HUES64 (cell line): Measurements from ENCODE around the gene CLDN22.

Experiments used
- H3K27ac ChIP-seq: 2 replicates; pipeline ENCODE4 v1.7.0; 2013; ENCODE audit warnings: low read depth, low read length, inconsistent platforms
- H3K27me3 ChIP-seq: 2 replicates; pipeline ENCODE4 v1.6.1; 2013; ENCODE audit warnings: mild to moderate bottlenecking, low read length; ENCODE audit not compliant: insufficient read depth
- H3K36me3 ChIP-seq: 2 replicates; pipeline ENCODE4 v1.6.1; 2013; ENCODE audit warnings: mild to moderate bottlenecking, low read length; ENCODE audit not compliant: insufficient read depth
- H3K4me1 ChIP-seq: 2 replicates; pipeline ENCODE4 v1.6.1; 2013; ENCODE audit warnings: mild to moderate bottlenecking, low read length, moderate library complexity; ENCODE audit not compliant: insufficient read depth
- H3K4me3 ChIP-seq: 2 replicates; pipeline ENCODE4 v1.5.1; 2013; ENCODE audit warnings: mild to moderate bottlenecking, low read length, moderate library complexity
- H3K9ac ChIP-seq: 2 replicates; pipeline ENCODE4 v1.6.1; 2013; ENCODE audit warnings: mild to moderate bottlenecking, low read depth, low read length
- H3K9me3 ChIP-seq: 2 replicates; pipeline ENCODE4 v1.6.1; 2013; ENCODE audit warnings: low read depth, low read length; ENCODE audit not compliant: insufficient read depth
- WGBS: fragments of 150-250, 120-280 bp; methylation state at CpG from one replicate; pipeline ENCODE4 v1.1.7; 2013; ENCODE audit warnings: missing lambda C conversion rate; 5-methylcytosine and 5-hydroxymethylcytosine counted together

Gene CLDN22

GRCh38 chr4:183297675-183298074 lies 22.4 kb downstream of the CLDN22 start:
- H3K27me3 ChIP-seq, result no peaks in the 10 kb centered on the region
- H3K36me3 ChIP-seq, result peaks cover 79% of the 10 kb centered on the region
- H3K4me1 ChIP-seq, result no peaks in the 10 kb centered on the region
- WGBS, result 90% methylated on average over 3 of the region's 3 CpGs
- no peak overlapping the region for H3K9ac ChIP-seq
- no peak overlapping the region for H3K4me3 ChIP-seq
- H3K27ac ChIP-seq, result no peak overlapping the region
- H3K9me3 ChIP-seq, result no peaks in the 10 kb centered on the region

DNA sequence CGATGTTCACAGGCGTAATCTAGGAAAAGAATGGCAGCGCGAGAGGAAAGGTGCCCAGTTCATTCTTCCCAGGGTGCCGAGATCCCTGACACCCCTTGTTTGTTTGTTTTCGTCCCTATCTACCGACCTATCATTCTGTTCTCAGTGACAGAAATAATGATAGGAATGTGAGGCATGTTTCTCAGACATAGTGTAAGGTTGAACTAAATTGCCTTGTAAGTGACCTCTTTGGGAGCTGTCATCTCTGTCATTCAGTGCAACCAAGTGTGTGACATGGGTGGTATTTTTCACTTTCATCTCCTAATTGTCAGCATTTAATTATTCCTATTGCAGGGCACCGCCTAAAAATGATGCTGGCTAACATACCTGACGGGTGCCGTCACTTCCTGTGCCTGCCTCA lies 24.4 kb downstream of the CLDN22 start:
- Histone ChIP-seq H3K27ac (no peak overlapping the region; the same call in 1 of the 2 replicates), H3K27me3 (no peaks in the 10 kb centered on the region), H3K4me1 (no peaks in the 10 kb centered on the region), H3K36me3 (peaks cover 83% of the 10 kb centered on the region), H3K9ac (no peak overlapping the region), H3K9me3 (no peaks in the 10 kb centered on the region), H3K4me3 (no peak overlapping the region)
- WGBS, result 94% methylated on average over 10 of the region's 10 CpGs

DNA sequence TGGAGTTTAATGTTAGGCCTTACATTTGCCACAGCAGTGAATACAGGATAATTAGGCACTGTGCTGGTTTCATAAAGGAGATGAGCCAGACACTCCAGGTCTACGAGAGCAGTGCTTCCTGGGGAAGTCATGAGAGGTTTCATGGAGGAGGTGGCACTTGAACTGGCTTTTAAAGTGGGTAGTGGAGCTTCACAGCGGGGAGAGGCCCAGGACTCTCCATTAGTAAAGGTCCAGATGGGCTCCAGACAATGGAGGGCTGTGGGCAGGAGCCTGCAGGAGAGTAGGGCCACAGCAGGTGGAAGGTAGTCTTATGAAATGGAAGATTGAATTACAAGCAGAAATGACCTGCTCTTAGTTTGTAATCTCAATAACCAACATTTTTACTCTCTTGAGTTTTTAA lies 29.0 kb downstream of the CLDN22 start:
- 90% methylated on average over 2 of the region's 2 CpGs for WGBS
- no peaks in the 10 kb centered on the region for H3K9me3 ChIP-seq
- H3K27ac ChIP-seq, result no peak overlapping the region
- H3K36me3 ChIP-seq, result peaks cover 98% of the 10 kb centered on the region
- no peak overlapping the region for H3K9ac ChIP-seq
- no peaks in the 10 kb centered on the region for H3K4me1 ChIP-seq
- H3K4me3 ChIP-seq, result no peak overlapping the region
- no peaks in the 10 kb centered on the region for H3K27me3 ChIP-seq

GRCh38 chr4:183289688-183290087 lies 30.4 kb downstream of the CLDN22 start:
- Histone ChIP-seq H3K4me1 (no peaks in the 10 kb centered on the region), H3K9me3 (no peaks in the 10 kb centered on the region), H3K27me3 (no peaks in the 10 kb centered on the region), H3K27ac (no peak overlapping the region), H3K36me3 (peaks cover 98% of the 10 kb centered on the region), H3K9ac (no peak overlapping the region), H3K4me3 (no peak overlapping the region)
- over 99% methylated on average over 3 of the region's 5 CpGs for WGBS

- no peaks in the 10 kb centered on the region for H3K4me1 ChIP-seq
Observed at GRCh38 chr4:183288955-183289354, 31.1 kb downstream of the CLDN22 start.

GRCh38 chr4:183287677-183288076 lies 32.4 kb downstream of the CLDN22 start:
- 95% methylated on average over 6 of the region's 6 CpGs for WGBS

More at GRCh38 chr4:183288955-183289354, 31.1 kb downstream of the CLDN22 start:
- Histone ChIP-seq H3K9me3 (no peaks in the 10 kb centered on the region), H3K9ac (no peak overlapping the region), H3K27me3 (no peaks in the 10 kb centered on the region), H3K4me3 (no peak overlapping the region), H3K36me3 (peaks cover 98% of the 10 kb centered on the region), H3K27ac (no peak overlapping the region)
- 97% methylated on average over 2 of the region's 2 CpGs for WGBS

DNA sequence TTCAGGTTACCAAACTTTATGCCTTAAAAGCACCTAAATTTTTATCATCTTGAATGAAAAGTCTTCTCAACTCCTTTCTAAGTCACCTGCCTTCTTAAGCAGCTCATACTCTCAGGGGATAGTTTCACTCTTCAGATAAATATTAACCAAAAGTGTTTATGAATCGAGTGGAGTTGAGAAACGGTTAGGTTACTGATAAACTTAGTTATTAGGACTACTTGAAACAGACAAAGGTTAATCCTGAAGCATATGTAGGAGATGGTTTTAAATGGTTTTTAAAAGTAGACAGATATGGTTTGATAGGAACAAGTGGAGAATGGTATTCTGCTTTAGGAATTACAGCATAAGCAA lies 32.8 kb downstream of the CLDN22 start:
- no peak overlapping the region for H3K4me3 ChIP-seq
- no peaks in the 10 kb centered on the region for H3K4me1 ChIP-seq
- H3K27ac ChIP-seq, result no peak overlapping the region
- H3K9me3 ChIP-seq, result no peaks in the 10 kb centered on the region
- H3K9ac ChIP-seq, result no peak overlapping the region
- H3K36me3 ChIP-seq, result peaks cover 100% of the 10 kb centered on the region
- H3K27me3 ChIP-seq, result no peaks in the 10 kb centered on the region
- 98% methylated on average over 2 of the region's 2 CpGs for WGBS

More at GRCh38 chr4:183287677-183288076, 32.4 kb downstream of the CLDN22 start:
- Histone ChIP-seq H3K4me1 (no peaks in the 10 kb centered on the region), H3K9me3 (no peaks in the 10 kb centered on the region), H3K27ac (no peak overlapping the region), H3K9ac (no peak overlapping the region), H3K27me3 (no peaks in the 10 kb centered on the region), H3K36me3 (peaks cover 100% of the 10 kb centered on the region), H3K4me3 (no peak overlapping the region)

- Histone ChIP-seq H3K36me3 (peaks cover 100% of the 10 kb centered on the region), H3K9ac (no peak overlapping the region), H3K9me3 (no peaks in the 10 kb centered on the region), H3K4me1 (no peaks in the 10 kb centered on the region), H3K4me3 (no peak overlapping the region), H3K27me3 (no peaks in the 10 kb centered on the region), H3K27ac (no peak overlapping the region)
- WGBS, result 95% methylated on average over 11 of the region's 11 CpGs
Observed at GRCh38 chr4:183286590-183287308, 33.3 kb downstream of the CLDN22 start.

- Histone ChIP-seq H3K27me3 (no peaks in the 10 kb centered on the region), H3K36me3 (peaks cover 100% of the 10 kb centered on the region), H3K9me3 (no peaks in the 10 kb centered on the region), H3K27ac (no peak overlapping the region), H3K4me3 (no peak overlapping the region), H3K4me1 (no peaks in the 10 kb centered on the region), H3K9ac (no peak overlapping the region)
- WGBS, result 97% methylated on average over 7 of the region's 7 CpGs
Observed at GRCh38 chr4:183285886-183286285, 34.2 kb downstream of the CLDN22 start.

GRCh38 chr4:183284965-183285364 lies 35.1 kb downstream of the CLDN22 start:
- no peaks in the 10 kb centered on the region for H3K4me1 ChIP-seq

DNA sequence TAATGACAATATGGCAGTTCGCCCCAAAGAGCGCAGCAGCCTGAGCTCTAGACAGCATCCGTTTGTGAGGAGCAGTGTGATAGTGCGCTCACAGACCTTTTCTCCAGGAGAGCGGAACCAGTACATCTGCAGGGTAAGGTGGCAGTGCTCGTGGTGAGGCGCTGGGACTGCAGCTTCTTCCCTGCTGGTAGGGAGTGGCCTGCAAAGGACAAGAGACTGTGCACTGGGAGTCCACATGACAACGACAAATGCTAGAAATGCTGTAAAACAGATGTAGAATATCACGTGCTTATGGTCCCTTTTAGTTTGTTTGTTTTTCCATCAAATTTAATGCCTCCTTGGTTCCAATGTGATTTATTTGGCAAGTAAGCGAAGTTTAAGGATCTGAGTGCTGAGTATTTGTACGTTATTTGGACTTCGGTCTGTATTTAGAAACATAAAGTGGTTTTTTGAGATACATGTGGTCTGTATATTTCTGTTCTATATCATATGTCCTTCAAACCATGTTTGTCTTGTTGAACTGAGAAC lies 35.8 kb downstream of the CLDN22 start:
- H3K36me3 ChIP-seq, result peaks cover 96% of the 10 kb centered on the region
- 96% methylated on average over 12 of the region's 12 CpGs for WGBS
- no peak overlapping the region for H3K27ac ChIP-seq
- no peaks in the 10 kb centered on the region for H3K9me3 ChIP-seq
- H3K9ac ChIP-seq, result no peak overlapping the region
- no peak overlapping the region for H3K4me3 ChIP-seq
- no peaks in the 10 kb centered on the region for H3K4me1 ChIP-seq
- H3K27me3 ChIP-seq, result no peaks in the 10 kb centered on the region

More at GRCh38 chr4:183284965-183285364, 35.1 kb downstream of the CLDN22 start:
- H3K27ac ChIP-seq, result no peak overlapping the region
- peaks cover 100% of the 10 kb centered on the region for H3K36me3 ChIP-seq
- no peaks in the 10 kb centered on the region for H3K27me3 ChIP-seq
- no peak overlapping the region for H3K4me3 ChIP-seq
- 98% methylated on average over 4 of the region's 4 CpGs for WGBS
- H3K9me3 ChIP-seq, result no peaks in the 10 kb centered on the region
- H3K9ac ChIP-seq, result no peak overlapping the region
